Stimulated activated naive CD8-positive, alpha-beta T cell treated with anti-CD3 and anti-CD28 coated beads, Interleukin-15, amount 100 ng/mL, for 72 hours (primary cell): ENCODE data around the gene CXCL8.
"Not testable (repeated sequence)": the region's sequence is repeated elsewhere in the genome, so short reads cannot be mapped to it uniquely, and the experiment has no call there.

Experiments used
- ATAC-seq: fragments of 150-1000 bp; cut with Tn5 transposase; 2 replicates; pipeline ENCODE4 v1.10.0; 2021; ENCODE audit warnings: mild to moderate bottlenecking, moderate library complexity
- DNase-seq, 2 donors: peaks; one replicate each; pipeline ENCODE4 v3.0.0; 2021 to 2022
- H3K27ac Mint-ChIP-seq, 2 donors: one replicate each; pipeline ENCODE4 v1.8.0; 2022; ENCODE audit warnings: mild to moderate bottlenecking in 2 of 2, mixed read lengths in 2 of 2, moderate library complexity in 2 of 2
- H3K27me3 Mint-ChIP-seq: one replicate; pipeline ENCODE4 v1.8.0; 2022; ENCODE audit warnings: mixed read lengths
- H3K4me1 Mint-ChIP-seq: one replicate; pipeline ENCODE4 v1.8.0; 2022; ENCODE audit warnings: mild to moderate bottlenecking, mixed read lengths
- H3K4me3 Mint-ChIP-seq, 2 donors: one replicate each; pipeline ENCODE4 v1.8.0; 2022; ENCODE audit warnings: mild to moderate bottlenecking in 2 of 2, mixed read lengths in 2 of 2, moderate library complexity in 1 of 2
- H3K9me3 Mint-ChIP-seq, 2 donors: one replicate each; pipeline ENCODE4 v1.8.0; 2022; ENCODE audit warnings: mixed read lengths in 2 of 2

Gene CXCL8

DNA sequence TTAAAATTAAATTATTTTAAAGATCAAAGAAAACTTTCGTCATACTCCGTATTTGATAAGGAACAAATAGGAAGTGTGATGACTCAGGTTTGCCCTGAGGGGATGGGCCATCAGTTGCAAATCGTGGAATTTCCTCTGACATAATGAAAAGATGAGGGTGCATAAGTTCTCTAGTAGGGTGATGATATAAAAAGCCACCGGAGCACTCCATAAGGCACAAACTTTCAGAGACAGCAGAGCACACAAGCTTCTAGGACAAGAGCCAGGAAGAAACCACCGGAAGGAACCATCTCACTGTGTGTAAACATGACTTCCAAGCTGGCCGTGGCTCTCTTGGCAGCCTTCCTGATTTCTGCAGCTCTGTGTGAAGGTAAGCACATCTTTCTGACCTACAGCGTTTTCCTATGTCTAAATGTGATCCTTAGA is at the start of gene CXCL8:
Gene CXCL8 (plus strand): TSS at position 217 of the 426 bp plus-strand sequence. CDS start 90 bp downstream, at position 307.
- Mint-ChIP-seq H3K27ac (peak within 1 kb of the TSS in 1 of 2 donors; percentile 36), H3K27me3 (no peaks in the 10 kb centered on the region), H3K4me3 (no peak within 1 kb of the TSS), H3K4me1 (peaks cover 5% of the 10 kb centered on the region), H3K9me3 (no peaks in the 10 kb centered on the region)
- no peak for DNase-seq
- no peak for ATAC-seq

DNA sequence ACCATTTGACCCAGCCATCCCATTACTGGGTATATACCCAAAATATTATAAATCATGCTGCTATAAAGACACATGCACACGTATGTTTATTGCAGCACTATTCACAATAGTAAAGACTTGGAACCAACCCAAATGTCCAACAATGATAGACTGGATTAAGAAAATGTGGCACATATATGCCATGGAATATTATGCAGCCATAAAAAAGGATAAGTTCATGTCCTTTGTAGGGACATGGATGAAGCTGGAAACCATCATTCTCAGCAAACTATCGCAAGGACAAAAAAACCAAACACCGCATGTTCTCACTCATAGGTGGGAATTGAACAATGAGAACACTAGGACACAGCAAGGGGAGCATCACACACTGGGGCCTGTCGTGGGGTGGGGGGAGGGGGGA is 49.2 kb upstream of the CXCL8 start:
- H3K27ac Mint-ChIP-seq, H3K27me3 Mint-ChIP-seq, H3K4me3 Mint-ChIP-seq, ATAC-seq, DNase-seq, H3K4me1 Mint-ChIP-seq: not testable (repeated sequence)
- H3K9me3 Mint-ChIP-seq = peaks cover 0 to 12% of the 10 kb centered on the region in 2 donors

DNA sequence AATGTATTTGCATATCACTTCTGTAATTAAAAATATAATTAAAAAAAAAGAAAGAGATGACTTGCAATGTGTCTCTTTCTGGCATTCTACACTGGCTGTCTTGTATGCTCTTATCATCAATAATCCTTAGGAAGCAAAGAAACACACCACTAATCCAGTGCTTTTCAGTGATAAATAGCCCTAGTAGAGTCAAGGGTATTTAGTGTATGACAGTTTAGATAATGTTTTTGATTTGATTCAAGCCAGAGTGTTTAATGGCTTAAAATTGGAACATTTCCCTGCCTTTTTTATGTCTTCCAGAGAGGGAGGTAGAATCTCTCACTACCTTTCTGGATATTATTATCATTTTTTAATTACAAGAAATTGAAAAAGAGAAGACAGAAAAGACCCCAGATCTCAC is 48.6 kb upstream of the CXCL8 start:
- no peak overlapping the region for H3K4me3 Mint-ChIP-seq
- DNase-seq = no peak
- H3K27me3 Mint-ChIP-seq = peaks cover under 1% of the 10 kb centered on the region
- H3K9me3 Mint-ChIP-seq = peaks cover 0 to 12% of the 10 kb centered on the region in 2 donors
- H3K27ac Mint-ChIP-seq = no peak overlapping the region
- no peaks in the 10 kb centered on the region for H3K4me1 Mint-ChIP-seq
- ATAC-seq = no peak

DNA sequence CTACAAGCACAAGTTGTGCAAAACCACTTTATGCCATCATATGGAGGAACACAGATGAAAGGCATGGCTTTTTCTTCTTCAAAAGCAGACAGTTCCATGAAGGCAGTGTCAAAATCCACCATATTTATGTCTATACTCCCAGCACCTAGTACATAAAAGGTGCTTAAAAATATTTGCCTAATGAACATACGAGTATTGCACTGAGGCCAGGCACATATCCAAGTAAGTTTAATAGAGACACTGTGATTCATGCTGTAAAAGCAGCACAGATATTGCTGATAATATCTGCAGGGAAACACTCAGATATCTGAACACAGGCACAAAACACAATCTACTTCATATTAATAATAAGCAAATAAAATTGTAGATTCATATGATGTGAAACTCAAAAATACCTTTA is 48.1 kb upstream of the CXCL8 start:
- no peak overlapping the region for H3K4me3 Mint-ChIP-seq
- ATAC-seq (no peak), DNase-seq (no peak)
- H3K9me3 Mint-ChIP-seq = peaks cover 0 to 12% of the 10 kb centered on the region in 2 donors
- no peak overlapping the region for H3K27ac Mint-ChIP-seq
- no peaks in the 10 kb centered on the region for H3K4me1 Mint-ChIP-seq
- no peaks in the 10 kb centered on the region for H3K27me3 Mint-ChIP-seq

DNA sequence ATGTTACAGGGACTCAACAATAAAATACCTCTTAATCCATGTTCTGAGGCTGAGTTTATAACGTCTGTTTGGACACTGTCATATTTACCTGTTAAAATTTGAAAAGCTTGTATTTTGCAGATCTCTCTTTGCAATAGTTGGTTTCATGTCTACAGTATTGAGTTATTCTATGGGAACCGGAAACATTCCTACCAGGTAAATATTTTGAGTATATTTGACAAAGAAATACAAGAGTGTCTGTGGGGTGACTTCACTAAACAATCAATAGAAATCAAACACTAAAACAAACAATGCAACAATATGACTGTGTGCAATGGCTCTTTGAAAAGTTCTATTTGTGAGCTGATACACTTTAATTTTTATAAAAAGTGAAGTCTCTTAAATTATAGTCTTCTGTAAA is 47.7 kb upstream of the CXCL8 start:
- Mint-ChIP-seq H3K4me3 (no peak overlapping the region), H3K27me3 (no peaks in the 10 kb centered on the region), H3K27ac (no peak overlapping the region), H3K9me3 (peaks cover 0 to 12% of the 10 kb centered on the region in 2 donors), H3K4me1 (no peaks in the 10 kb centered on the region)
- ATAC-seq (no peak), DNase-seq (no peak)

DNA sequence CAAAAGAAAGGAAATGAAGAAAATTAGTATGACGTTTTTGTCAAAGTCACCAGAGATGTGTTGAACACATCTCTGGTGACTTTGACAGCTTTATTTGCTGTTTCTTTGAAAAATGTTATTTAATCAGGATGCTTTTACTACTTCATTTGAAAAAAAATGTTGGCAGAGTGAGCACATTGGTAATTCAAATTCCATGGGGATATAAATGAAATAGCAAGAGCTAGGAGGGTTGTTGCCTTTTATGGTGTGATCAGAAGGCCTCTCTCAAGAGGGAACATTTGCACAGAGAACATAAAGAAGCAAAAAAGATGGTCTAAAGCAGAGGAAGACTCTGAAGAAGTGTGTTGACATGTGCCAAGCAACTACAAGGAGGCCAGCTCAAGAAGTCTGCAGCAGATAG is 46.6 kb upstream of the CXCL8 start:
- Mint-ChIP-seq H3K27ac (no peak overlapping the region), H3K4me3 (no peak overlapping the region), H3K27me3 (no peaks in the 10 kb centered on the region), H3K9me3 (peaks cover 0 to 12% of the 10 kb centered on the region in 2 donors), H3K4me1 (no peaks in the 10 kb centered on the region)
- DNase-seq (no peak), ATAC-seq (no peak)

DNA sequence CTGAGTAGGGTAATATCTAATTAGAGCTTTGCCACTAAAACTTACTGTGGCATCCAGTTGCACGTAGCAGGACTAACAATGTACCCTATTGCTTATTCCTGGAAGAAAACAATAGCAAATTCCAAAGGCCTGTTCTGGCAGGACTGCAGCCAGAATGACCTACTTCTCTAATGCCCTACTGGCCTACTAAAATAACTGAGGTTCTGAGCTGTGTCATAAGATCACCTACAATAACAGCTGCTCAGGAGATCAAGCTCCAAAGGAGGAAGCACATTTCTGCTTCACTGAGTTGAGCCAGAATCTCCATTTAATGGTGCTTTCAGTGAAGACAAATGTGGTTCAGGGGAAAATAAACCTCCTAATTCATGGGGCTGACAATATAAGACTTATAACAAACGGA is 42.2 kb upstream of the CXCL8 start:
- H3K9me3 Mint-ChIP-seq = no peaks in the 10 kb centered on the region
- H3K27me3 Mint-ChIP-seq = no peaks in the 10 kb centered on the region
- no peaks in the 10 kb centered on the region for H3K4me1 Mint-ChIP-seq
- DNase-seq (no peak), ATAC-seq (no peak)
- no peak overlapping the region for H3K27ac Mint-ChIP-seq
- no peak overlapping the region for H3K4me3 Mint-ChIP-seq

DNA sequence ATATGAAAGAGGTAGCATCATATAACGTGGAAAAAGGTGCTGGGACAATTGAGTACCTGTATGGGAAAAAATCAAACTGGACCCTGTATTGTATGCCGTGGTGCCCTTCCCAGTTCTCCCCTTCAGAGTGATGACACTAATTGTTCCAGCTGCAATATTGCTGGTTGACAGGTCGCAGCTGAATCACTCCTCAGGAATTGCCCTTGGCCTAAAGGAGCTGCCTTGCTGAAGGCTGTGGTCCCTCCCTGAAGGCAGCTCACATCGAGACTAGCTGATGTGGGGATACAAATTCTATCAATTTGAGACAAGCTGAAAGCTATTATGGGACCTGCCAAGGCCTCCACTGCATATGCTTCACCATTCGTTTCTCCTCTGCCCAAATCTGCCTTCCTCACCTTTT is 39.3 kb upstream of the CXCL8 start:
- Mint-ChIP-seq H3K4me1 (no peaks in the 10 kb centered on the region), H3K4me3 (no peak overlapping the region), H3K27ac (no peak overlapping the region), H3K9me3 (no peaks in the 10 kb centered on the region), H3K27me3 (no peaks in the 10 kb centered on the region)
- ATAC-seq = no peak
- no peak for DNase-seq

DNA sequence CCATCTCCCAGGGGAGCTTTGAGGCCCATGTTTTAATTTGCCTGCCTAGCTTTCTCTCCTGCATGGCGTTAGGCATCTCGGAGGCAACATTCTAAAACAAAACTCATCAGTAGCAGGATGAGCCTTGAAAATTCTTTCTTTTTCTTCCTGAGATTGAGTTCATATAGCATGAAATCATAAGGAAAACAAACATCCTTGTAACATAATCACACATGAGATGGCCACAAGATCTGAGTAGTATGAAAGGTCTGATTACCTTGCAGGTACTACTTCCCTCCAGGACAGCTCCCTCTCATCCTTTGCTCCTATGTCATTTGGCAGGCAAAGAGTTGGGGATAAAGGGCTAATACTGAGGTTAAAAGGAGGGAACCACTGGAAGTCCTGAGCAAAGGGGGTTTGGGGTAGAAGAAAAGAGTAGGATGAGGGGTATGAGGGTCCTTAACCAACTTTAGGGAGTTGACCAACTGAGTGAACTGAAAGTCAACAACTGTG is 37.5 kb upstream of the CXCL8 start:
- Mint-ChIP-seq H3K9me3 (no peaks in the 10 kb centered on the region), H3K27me3 (no peaks in the 10 kb centered on the region), H3K27ac (no peak overlapping the region), H3K4me1 (no peaks in the 10 kb centered on the region), H3K4me3 (no peak overlapping the region)
- DNase-seq (no peak), ATAC-seq (no peak)

DNA sequence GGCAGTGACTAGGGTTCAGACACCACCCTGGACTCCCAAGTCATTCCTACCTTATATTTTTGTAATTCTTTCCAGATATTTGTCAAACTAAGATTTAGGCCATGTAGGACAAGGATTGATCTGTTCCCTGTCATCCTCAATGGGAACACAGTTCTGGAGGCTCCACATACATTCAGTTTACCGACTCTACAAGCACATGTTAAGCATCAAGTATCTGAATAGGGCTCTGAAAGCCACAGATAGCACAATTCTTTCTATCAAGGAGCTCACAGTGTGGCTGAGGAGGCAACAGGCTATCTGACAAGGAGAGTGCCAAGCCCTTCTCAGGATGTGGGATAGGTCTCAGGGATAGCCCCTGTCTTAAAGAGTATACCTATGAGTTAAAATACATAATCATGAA is 37.0 kb upstream of the CXCL8 start:
- no peak for ATAC-seq
- H3K27ac Mint-ChIP-seq = no peak overlapping the region
- H3K4me3 Mint-ChIP-seq = no peak overlapping the region
- H3K9me3 Mint-ChIP-seq = no peaks in the 10 kb centered on the region
- no peaks in the 10 kb centered on the region for H3K27me3 Mint-ChIP-seq
- no peaks in the 10 kb centered on the region for H3K4me1 Mint-ChIP-seq
- DNase-seq = no peak

DNA sequence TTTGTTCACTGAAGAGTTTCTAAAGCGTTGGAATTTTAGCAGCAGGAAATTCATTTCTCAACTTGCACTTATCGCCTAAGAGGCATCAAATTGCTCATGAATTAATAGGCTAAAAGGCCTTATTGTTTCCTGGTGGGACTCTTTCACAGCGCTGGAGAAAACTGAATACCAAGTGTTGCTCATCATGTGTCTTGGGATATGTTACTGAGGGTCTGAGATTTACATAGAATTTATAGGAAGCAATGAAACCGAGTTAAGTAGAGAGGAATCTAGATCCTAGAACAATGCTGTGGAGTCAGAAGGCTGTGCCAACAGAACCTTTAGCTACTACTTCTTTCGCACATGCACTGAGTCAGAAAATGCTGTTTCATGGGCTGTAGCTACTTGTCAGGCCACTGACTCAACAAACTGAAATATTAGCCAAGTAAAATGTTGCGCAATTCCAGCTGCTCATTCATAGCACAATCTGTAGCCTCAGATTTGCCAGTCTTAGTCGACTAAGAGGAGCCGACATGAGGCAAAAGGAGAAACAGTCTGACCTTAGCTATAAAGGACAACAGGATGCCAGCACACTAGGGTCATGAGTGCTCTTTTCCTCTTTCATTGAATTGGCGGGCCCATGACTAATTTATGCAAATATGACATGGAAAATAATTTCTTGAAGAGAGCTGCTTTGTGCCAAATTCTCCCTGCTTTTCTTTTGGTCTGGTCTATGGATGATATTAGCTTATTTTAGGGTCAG is 35.9 kb upstream of the CXCL8 start:
- Mint-ChIP-seq H3K9me3 (no peaks in the 10 kb centered on the region), H3K27ac (no peak overlapping the region), H3K4me3 (no peak overlapping the region), H3K27me3 (no peaks in the 10 kb centered on the region), H3K4me1 (no peaks in the 10 kb centered on the region)
- no peak for ATAC-seq
- DNase-seq = no peak

DNA sequence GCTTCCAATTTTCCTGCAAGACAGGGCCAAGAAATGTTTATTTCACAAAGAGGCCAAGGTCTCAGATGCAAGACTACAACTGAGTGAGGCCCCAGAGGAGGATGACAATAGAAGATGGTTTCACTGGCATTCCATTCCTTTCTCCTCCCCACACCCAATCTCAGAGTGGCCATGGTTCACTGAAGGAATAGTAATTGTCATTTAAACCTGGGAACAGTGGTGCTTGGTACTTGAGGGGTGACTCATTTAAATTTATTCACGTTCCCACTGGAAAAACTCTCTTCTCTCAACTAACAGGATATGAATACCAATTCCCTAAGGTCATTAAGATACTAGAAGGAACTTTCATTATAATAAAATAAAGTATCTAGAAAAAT is 35.3 kb upstream of the CXCL8 start:
- DNase-seq = no peak
- ATAC-seq = no peak
- Mint-ChIP-seq H3K27me3 (no peaks in the 10 kb centered on the region), H3K4me3 (no peak overlapping the region), H3K27ac (no peak overlapping the region), H3K4me1 (no peaks in the 10 kb centered on the region), H3K9me3 (no peaks in the 10 kb centered on the region)

DNA sequence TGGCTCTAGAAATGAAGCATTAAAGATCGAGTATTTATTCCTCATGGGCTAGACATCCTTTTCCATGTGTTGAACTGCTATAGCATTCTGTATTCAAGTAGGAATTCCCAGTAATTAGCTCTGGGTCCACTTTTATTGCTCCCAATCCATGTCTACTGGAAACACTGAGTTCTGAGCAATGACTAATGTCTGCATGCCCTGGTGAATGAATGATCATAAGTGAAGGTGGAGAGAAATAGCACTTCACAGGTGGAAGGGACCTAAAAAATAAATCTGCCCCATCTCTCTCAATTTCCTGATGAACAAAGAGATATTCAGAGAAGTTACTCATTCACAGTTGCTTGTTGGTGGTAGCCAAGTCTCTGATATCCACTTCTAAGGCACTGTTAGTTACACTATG is 34.6 kb upstream of the CXCL8 start:
- H3K9me3 Mint-ChIP-seq = no peaks in the 10 kb centered on the region
- DNase-seq = no peak
- ATAC-seq = no peak
- no peak overlapping the region for H3K27ac Mint-ChIP-seq
- H3K4me1 Mint-ChIP-seq = no peaks in the 10 kb centered on the region
- no peak overlapping the region for H3K4me3 Mint-ChIP-seq
- no peaks in the 10 kb centered on the region for H3K27me3 Mint-ChIP-seq

DNA sequence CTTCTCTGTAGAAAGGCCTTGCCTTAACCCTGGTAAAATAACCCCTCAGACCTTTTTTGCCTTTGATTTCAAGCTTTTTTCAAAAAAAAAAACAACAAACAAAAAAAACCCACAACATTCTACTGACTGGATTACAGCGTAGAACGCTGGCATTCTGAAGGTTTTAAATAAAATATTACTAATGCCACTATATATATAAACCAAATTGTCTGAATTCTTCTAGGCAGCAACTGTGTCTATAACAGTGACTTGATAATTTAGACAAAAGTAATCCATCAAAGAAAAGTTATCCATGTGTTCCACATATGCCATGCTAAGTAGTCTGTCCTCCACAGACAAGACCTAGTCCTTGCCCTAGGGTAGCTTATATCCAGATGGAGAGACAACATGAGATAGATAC is 33.6 kb upstream of the CXCL8 start:
- Mint-ChIP-seq H3K27ac (no peak overlapping the region), H3K4me1 (no peaks in the 10 kb centered on the region)

DNA sequence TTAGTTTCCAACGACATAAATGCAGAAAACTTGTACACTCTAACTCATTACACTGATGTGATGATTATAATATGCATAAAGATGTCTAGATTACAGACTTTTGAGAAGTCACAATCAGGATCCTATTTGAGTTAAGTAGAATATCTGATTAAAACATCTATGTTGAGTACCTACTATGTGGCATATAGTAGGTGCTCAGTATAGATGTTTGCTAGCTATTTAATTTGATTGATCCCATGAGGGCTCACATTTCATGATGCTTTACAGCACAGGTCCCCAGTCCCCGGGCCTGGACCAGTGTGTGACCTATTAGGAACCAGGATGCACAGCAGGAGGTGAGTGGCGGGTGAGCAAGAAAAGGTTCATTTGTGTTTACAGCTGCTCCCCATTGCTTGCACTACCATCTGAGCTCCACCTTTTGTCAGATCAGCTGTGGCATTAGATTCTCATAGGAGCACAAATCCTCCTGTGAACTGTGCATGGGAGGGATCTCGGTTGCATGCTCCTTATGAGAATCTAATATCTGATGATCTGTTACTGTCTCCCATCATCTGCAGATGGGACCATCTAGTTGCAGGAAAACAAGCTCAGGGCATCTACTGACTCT is 33.0 kb upstream of the CXCL8 start:
- ATAC-seq (no peak), DNase-seq (no peak)
- no peak overlapping the region for H3K4me3 Mint-ChIP-seq
- no peak overlapping the region for H3K27ac Mint-ChIP-seq
- H3K9me3 Mint-ChIP-seq = no peaks in the 10 kb centered on the region
- no peaks in the 10 kb centered on the region for H3K27me3 Mint-ChIP-seq
- no peaks in the 10 kb centered on the region for H3K4me1 Mint-ChIP-seq

More for the DNA sequence above, 33.6 kb upstream of the CXCL8 start:
- no peaks in the 10 kb centered on the region for H3K9me3 Mint-ChIP-seq
- ATAC-seq = no peak
- H3K27me3 Mint-ChIP-seq = no peaks in the 10 kb centered on the region
- H3K4me3 Mint-ChIP-seq = no peak overlapping the region
- no peak for DNase-seq

DNA sequence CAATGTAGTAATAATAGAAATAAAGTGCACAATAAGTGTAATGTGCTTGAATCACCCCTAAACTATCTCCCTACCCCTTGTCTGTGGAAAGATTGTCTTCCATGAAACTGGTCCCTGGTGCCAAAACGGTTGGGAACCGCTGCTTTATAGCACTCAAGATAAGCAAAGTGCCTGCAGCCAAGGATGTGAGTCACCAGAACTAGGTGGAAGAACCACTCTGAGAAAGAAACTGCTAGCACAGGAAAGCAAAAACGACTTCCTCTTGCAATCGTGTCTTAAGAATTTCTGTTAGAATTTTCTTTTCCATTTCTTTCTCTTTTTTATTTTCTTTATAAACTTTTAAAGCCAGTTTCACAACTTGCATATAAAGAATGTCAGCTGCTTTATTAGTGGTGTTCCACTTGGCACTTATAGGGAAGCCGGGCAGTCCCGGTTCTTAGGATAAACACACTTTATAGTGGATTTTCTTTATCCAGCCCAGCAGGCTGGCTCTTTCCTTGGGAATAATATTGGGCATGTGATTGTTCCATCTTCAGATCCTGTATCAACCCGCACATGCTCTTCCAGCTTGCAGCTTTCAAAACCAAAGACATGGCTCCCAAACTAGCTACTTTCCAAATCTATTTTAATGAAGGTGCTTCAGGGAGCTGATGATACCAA is 32.3 kb upstream of the CXCL8 start:
- DNase-seq = no peak
- Mint-ChIP-seq H3K9me3 (no peaks in the 10 kb centered on the region), H3K4me3 (no peak overlapping the region), H3K27ac (no peak overlapping the region), H3K4me1 (no peaks in the 10 kb centered on the region), H3K27me3 (no peaks in the 10 kb centered on the region)
- no peak for ATAC-seq
